ENCODE results near the gene ZNF467.

Gene ZNF467

GRCh38 chr7:149815661-149816266 is 42.4 kb upstream of the ZNF467 start:
- TF ChIP-seq, protein P1, sequence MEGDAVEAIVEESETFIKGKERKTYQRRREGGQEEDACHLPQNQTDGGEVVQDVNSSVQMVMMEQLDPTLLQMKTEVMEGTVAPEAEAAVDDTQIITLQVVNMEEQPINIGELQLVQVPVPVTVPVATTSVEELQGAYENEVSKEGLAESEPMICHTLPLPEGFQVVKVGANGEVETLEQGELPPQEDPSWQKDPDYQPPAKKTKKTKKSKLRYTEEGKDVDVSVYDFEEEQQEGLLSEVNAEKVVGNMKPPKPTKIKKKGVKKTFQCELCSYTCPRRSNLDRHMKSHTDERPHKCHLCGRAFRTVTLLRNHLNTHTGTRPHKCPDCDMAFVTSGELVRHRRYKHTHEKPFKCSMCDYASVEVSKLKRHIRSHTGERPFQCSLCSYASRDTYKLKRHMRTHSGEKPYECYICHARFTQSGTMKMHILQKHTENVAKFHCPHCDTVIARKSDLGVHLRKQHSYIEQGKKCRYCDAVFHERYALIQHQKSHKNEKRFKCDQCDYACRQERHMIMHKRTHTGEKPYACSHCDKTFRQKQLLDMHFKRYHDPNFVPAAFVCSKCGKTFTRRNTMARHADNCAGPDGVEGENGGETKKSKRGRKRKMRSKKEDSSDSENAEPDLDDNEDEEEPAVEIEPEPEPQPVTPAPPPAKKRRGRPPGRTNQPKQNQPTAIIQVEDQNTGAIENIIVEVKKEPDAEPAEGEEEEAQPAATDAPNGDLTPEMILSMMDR (IDR thresholded peaks at IDR 0.05; ENCODE audit: low read depth, low read length, missing control alignments), result no peak
- DNase-seq (ENCODE audit: low read depth), result no peak

DNA sequence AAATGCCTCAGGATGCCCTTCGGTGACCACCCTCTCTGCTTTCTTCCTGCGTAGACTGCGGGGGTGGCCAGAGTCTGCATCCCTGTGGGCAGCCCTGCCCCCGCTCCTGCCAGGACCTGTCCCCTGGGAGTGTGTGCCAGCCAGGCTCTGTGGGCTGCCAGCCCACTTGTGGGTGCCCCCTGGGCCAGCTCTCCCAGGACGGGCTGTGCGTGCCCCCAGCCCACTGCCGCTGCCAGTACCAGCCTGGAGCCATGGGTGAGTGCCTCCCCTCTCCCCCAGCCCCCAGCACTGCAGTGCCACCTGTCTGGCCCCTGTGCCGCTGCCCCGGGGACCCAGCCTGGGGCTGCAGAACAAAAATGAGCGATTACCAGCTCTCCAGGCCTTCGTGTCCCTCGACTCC is 41.7 kb upstream of the ZNF467 start:
- no peak for DNase-seq (ENCODE audit: low read depth)
- in situ Hi-C loops (cut with HindIII; ENCODE audit: low sequenced_read_pairs), result no loop called here
- TF ChIP-seq, protein P1 (IDR thresholded peaks at IDR 0.05; ENCODE audit: low read depth, low read length, missing control alignments), result no peak
- no peak overlapping the region for H3K4me3 ChIP-seq (ENCODE audit: low read depth, low read length)

More at GRCh38 chr7:149815661-149816266, 42.4 kb upstream of the ZNF467 start:
- H3K4me3 ChIP-seq (ENCODE audit: low read depth, low read length), result no peak overlapping the region
- in situ Hi-C loops (cut with HindIII; ENCODE audit: low sequenced_read_pairs), result no loop called here

- no peak for DNase-seq (ENCODE audit: low read depth)
- in situ Hi-C loops (cut with HindIII; ENCODE audit: low sequenced_read_pairs), result no loop called here
- no peak overlapping the region for H3K4me3 ChIP-seq (ENCODE audit: low read depth, low read length)
- TF ChIP-seq, protein P1 (IDR thresholded peaks at IDR 0.05; ENCODE audit: low read depth, low read length, missing control alignments), result no peak
Measured at GRCh38 chr7:149814494-149814893, 41.1 kb upstream of the ZNF467 start.

- in situ Hi-C loops (cut with HindIII; ENCODE audit: low sequenced_read_pairs), result no loop called here
- no peak overlapping the region for H3K4me3 ChIP-seq (ENCODE audit: low read depth, low read length)
- DNase-seq (ENCODE audit: low read depth), result no peak
- TF ChIP-seq, protein P1 (IDR thresholded peaks at IDR 0.05; ENCODE audit: low read depth, low read length, missing control alignments), result no peak
Measured at GRCh38 chr7:149813254-149814035, 40.1 kb upstream of the ZNF467 start.

DNA sequence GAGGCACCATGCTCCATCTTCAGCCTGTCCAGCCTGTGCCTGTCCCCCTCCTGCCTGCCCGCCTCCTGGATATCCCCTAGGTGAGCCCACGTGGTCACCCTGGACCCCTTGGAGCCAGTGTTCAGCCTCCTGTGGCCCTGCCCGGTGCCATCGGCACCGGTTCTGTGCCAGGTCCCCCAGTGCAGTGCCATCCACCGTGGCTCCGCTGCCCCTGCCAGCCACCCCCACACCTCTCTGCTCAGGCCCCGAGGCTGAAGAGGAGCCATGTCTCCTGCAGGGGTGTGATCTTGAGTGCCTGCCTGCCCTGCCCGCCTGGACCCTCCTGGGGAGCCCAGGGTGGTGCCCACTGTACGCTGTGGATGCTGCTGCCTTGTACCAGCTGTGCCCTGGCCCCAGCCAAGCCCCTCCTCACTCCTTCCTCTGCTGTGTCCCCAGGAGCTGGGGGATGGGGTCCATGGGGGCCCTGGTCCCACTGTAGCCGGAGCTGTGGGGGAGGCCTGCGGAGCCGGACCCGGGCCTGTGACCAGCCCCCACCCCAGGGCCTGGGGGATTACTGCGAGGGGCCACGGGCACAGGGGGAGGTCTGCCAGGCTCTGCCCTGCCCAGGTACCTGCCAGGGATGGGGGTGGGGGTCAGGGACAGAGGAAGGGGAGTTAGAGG is 38.6 kb upstream of the ZNF467 start:
- TF ChIP-seq, protein P1 (IDR thresholded peaks at IDR 0.05; ENCODE audit: low read depth, low read length, missing control alignments), result no peak
- H3K4me3 ChIP-seq (ENCODE audit: low read depth, low read length), result no peak overlapping the region
- no peak for DNase-seq (ENCODE audit: low read depth)
- in situ Hi-C loops (cut with HindIII; ENCODE audit: low sequenced_read_pairs), result no loop called here

GRCh38 chr7:149811221-149811620 is 37.8 kb upstream of the ZNF467 start:
- no peak for DNase-seq (ENCODE audit: low read depth)
- in situ Hi-C loops (cut with HindIII; ENCODE audit: low sequenced_read_pairs), result no loop called here
- TF ChIP-seq, protein P1 (IDR thresholded peaks at IDR 0.05; ENCODE audit: low read depth, low read length, missing control alignments), result peak; percentile 32
- H3K4me3 ChIP-seq (ENCODE audit: low read depth, low read length), result no peak overlapping the region
